Neural progenitor cell (in vitro differentiated cells): Measurements from ENCODE around the gene SRGAP3.

Experiments
- CTCF ChIP-seq: fragments of 200-600 bp; sonication (generic); IDR thresholded peaks from 2 replicates; pipeline ENCODE4 v1.5.1; 2017; ENCODE audit warnings: antibody characterized with exemption, mild to moderate bottlenecking
- EZH2 ChIP-seq: fragments of 200-600 bp; sonication (generic); IDR thresholded peaks from 2 replicates; pipeline ENCODE4 v1.6.1; 2017; ENCODE audit warnings: antibody characterized with exemption, mild to moderate bottlenecking, moderate library complexity
- EZH2phosphoT487 ChIP-seq: fragments of 200-600 bp; sonication (generic); IDR thresholded peaks from 2 replicates; pipeline ENCODE4 v1.6.1; 2017; ENCODE audit warnings: antibody characterized with exemption

- TF ChIP-seq CTCF = no peak
- TF ChIP-seq EZH2 = no peak
- TF ChIP-seq EZH2phosphoT487 = no peak
Observed at GRCh38 chr3:9247361-9247940, 2.0 kb downstream of the SRGAP3 start.
